ENCODE data around the gene CEBPE.

Gene CEBPE

DNA sequence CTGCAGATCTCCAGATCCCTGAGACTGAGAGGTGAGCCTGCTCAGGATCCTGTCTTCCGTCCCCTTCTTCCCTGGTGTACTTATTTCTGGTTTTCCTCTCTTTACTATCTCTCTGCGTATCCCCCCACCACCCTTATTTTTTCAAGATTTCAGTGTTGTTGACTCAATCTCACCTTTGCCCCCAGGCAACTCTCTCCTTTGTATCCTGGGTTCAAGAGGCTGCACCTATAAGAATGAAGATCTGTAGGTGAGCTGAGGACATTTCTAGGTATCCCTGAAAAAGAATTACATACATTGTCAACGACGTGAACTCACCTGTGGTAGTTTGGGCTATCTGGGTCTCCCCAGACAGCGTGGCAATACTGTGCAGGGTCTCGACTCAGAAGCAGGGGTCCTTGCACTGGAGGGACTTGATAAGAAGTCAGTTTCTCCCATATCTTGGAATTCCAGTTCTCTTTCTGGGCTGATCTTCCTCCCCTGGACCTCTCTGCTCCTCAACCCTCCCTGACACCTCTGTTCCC lies 14.9 kb downstream of the CEBPE start:
- no peak for ATAC-seq
- Mint-ChIP-seq H3K9me3 (no peaks in the 10 kb centered on the region), H3K27ac (no peak overlapping the region)

GRCh38 chr14:23103581-23103980 lies 15.5 kb downstream of the CEBPE start:
- Mint-ChIP-seq H3K27me3 (no peaks in the 10 kb centered on the region), H3K4me1 (peaks cover 7% of the 10 kb centered on the region), H3K4me3 (no peak overlapping the region), H3K36me3 (peaks cover 14% of the 10 kb centered on the region), H3K27ac (no peak overlapping the region), H3K9me3 (no peaks in the 10 kb centered on the region)
- ATAC-seq = no peak

More for the DNA sequence above, 14.9 kb downstream of the CEBPE start:
- H3K27me3 Mint-ChIP-seq = no peaks in the 10 kb centered on the region
- peaks cover 12% of the 10 kb centered on the region for H3K36me3 Mint-ChIP-seq
- no peak overlapping the region for H3K4me3 Mint-ChIP-seq
- peaks cover 7% of the 10 kb centered on the region for H3K4me1 Mint-ChIP-seq

DNA sequence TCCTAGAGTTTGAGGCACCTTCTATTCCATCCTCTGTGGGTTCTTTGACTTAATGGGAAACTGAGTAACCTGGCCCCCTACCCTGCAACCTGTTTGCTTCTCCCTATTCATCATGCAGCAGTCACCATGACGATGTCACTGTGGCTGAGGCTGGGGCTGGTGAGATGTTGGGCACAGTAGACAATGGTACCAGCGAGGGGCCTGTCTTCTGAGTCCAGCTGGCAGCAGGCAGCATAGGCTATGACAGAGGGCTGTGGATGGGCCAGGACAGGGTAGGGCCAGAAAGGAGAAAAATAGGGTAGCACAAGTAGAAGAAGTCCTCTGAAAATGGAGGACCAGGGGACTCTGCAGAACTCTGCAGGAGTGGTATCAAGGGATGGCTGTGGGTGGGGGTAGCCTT lies 16.3 kb downstream of the CEBPE start:
- Mint-ChIP-seq H3K27me3 (no peaks in the 10 kb centered on the region), H3K4me1 (peaks cover 8% of the 10 kb centered on the region), H3K27ac (no peak overlapping the region), H3K9me3 (no peaks in the 10 kb centered on the region), H3K36me3 (peaks cover 14% of the 10 kb centered on the region), H3K4me3 (no peak overlapping the region)
- ATAC-seq = no peak

DNA sequence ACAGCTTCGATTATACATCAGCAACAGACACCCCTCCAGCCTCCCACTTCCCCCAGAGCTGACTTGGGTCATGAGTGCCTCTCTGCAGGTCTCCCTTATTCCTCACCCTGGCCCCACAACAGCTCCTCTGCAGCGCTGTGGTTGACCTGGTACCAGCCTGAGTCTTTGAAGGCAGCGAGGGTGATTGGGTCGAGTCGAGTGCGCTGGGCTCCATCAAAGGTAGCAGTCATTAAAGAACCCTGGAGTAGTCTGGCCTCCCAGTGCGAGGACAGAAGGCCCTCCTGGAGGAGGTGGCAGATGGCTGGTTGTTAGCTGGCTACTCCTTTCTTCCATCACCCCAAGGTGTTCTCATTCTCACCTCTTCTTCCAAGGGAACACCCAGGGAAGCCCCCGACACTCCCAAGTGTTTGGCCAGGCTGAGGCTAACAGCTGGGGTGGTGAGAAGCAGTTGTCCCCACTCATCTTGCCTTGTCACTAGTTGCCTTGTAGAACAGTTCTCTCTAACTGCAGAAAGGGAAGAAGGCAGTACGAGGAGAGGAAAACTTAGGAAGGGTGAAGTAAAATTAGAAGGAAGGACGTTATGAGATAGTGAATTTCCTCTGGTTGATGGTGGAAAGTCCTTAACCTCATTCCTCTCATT lies 16.9 kb downstream of the CEBPE start:
- H3K27me3 Mint-ChIP-seq = no peaks in the 10 kb centered on the region
- H3K4me3 Mint-ChIP-seq = no peak overlapping the region
- no peaks in the 10 kb centered on the region for H3K9me3 Mint-ChIP-seq
- no peak overlapping the region for H3K27ac Mint-ChIP-seq
- peaks cover 21% of the 10 kb centered on the region for H3K36me3 Mint-ChIP-seq
- peaks cover 15% of the 10 kb centered on the region for H3K4me1 Mint-ChIP-seq
- no peak for ATAC-seq

- H3K4me3 Mint-ChIP-seq = no peak overlapping the region
- no peak for ATAC-seq
- H3K27ac Mint-ChIP-seq = no peak overlapping the region
- peaks cover 19% of the 10 kb centered on the region for H3K4me1 Mint-ChIP-seq
- peaks cover 23% of the 10 kb centered on the region for H3K36me3 Mint-ChIP-seq
- no peaks in the 10 kb centered on the region for H3K27me3 Mint-ChIP-seq
- no peaks in the 10 kb centered on the region for H3K9me3 Mint-ChIP-seq
Measured at GRCh38 chr14:23101213-23101970, 17.7 kb downstream of the CEBPE start.

GRCh38 chr14:23099212-23099861 lies 19.7 kb downstream of the CEBPE start:
- no peak overlapping the region for H3K27ac Mint-ChIP-seq
- ATAC-seq = no peak
- no peak overlapping the region for H3K4me3 Mint-ChIP-seq
- peaks cover 23% of the 10 kb centered on the region for H3K36me3 Mint-ChIP-seq
- H3K4me1 Mint-ChIP-seq = peaks cover 17% of the 10 kb centered on the region
- no peaks in the 10 kb centered on the region for H3K9me3 Mint-ChIP-seq
- no peaks in the 10 kb centered on the region for H3K27me3 Mint-ChIP-seq

- Mint-ChIP-seq H3K36me3 (peaks cover 23% of the 10 kb centered on the region), H3K27ac (no peak overlapping the region), H3K4me1 (peaks cover 23% of the 10 kb centered on the region), H3K4me3 (no peak overlapping the region), H3K27me3 (no peaks in the 10 kb centered on the region), H3K9me3 (no peaks in the 10 kb centered on the region)
- no peak for ATAC-seq
Measured at GRCh38 chr14:23097786-23098185, 21.3 kb downstream of the CEBPE start.

- ATAC-seq = peak; percentile 98
- Mint-ChIP-seq H3K4me1 (peaks cover 30% of the 10 kb centered on the region), H3K27ac (no peak within 1 kb of the TSS), H3K9me3 (no peaks in the 10 kb centered on the region), H3K4me3 (no peak within 1 kb of the TSS), H3K27me3 (no peaks in the 10 kb centered on the region), H3K36me3 (peaks cover 31% of the 10 kb centered on the region)
Measured at GRCh38 chr14:23095196-23096108, 23.6 kb downstream of the CEBPE start, which contains the start of gene C14orf119. Gene C14orf119 (plus strand): TSS chr14:23095505. CDS start chr14:23097659, 2,154 bp downstream.

GRCh38 chr14:23094666-23095195 lies 24.3 kb downstream of the CEBPE start, which contains the start of gene ACIN1:
Gene ACIN1 (minus strand): TSS chr14:23095136. CDS start chr14:23095112, 24 bp downstream.
- H3K4me1 Mint-ChIP-seq = peaks cover 30% of the 10 kb centered on the region
- H3K9me3 Mint-ChIP-seq = no peaks in the 10 kb centered on the region
- ATAC-seq = peak; percentile 62
- H3K27me3 Mint-ChIP-seq = no peaks in the 10 kb centered on the region
- peaks cover 32% of the 10 kb centered on the region for H3K36me3 Mint-ChIP-seq
- H3K27ac Mint-ChIP-seq = no peak within 1 kb of the TSS
- H3K4me3 Mint-ChIP-seq = no peak within 1 kb of the TSS

DNA sequence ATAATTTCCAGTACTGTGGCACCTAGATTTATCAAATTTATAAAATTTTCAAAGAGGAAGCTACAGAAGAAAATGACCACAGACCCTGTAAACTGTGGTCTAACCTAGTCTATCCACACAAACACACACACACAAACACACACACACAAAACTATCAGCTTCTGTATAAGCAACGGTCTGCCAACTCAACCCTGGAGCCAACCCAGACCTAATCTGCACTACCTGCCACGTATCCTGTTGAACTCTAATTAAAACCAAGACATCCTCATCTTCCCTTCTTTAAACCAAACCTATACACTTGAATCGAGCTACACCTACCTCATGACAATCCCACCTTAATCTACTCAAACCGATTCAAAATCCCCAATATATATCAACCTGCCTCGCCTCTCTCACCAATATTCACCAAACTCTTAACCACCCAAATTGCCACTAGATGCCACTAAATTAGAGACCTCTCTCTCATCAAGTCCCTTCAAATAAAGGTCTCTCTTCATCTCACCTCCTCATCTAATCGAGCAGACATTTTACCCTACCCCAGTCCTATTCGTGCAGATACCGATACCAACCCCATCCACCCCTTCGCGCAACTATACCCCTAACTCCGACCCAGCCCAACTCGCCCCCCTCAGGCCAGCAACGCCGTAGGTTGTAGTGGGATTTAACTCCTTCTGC lies 24.9 kb downstream of the CEBPE start:
- Mint-ChIP-seq H3K4me3 (no peak overlapping the region), H3K36me3 (peaks cover 32% of the 10 kb centered on the region)

DNA sequence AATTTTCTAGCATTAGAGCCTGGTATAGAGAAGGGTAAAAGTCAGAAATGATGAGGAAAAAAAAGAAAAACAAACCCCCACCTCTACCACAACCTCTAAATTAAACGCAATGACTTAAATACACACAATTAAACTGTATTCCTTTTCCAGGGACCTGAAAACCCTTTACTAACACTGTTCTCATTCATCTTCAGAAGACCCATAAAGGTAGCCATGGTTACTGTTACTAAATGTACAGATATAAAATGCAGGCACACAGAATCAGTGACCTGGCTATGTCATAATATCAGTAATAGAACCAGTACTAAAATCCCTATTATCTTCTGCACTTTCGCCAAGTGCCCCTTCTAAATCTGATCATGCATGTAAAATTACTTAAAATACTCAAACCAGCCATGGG lies 25.5 kb downstream of the CEBPE start:
- H3K9me3 Mint-ChIP-seq = no peaks in the 10 kb centered on the region
- peak overlapping the region; percentile 14 for H3K4me3 Mint-ChIP-seq
- no peak for ATAC-seq
- no peak overlapping the region for H3K27ac Mint-ChIP-seq
- peaks cover 30% of the 10 kb centered on the region for H3K4me1 Mint-ChIP-seq
- peaks cover 30% of the 10 kb centered on the region for H3K36me3 Mint-ChIP-seq
- H3K27me3 Mint-ChIP-seq = no peaks in the 10 kb centered on the region

More for the DNA sequence above, 24.9 kb downstream of the CEBPE start:
- Mint-ChIP-seq H3K27ac (no peak overlapping the region), H3K9me3 (no peaks in the 10 kb centered on the region), H3K4me1 (peaks cover 30% of the 10 kb centered on the region), H3K27me3 (no peaks in the 10 kb centered on the region)
- no peak for ATAC-seq

DNA sequence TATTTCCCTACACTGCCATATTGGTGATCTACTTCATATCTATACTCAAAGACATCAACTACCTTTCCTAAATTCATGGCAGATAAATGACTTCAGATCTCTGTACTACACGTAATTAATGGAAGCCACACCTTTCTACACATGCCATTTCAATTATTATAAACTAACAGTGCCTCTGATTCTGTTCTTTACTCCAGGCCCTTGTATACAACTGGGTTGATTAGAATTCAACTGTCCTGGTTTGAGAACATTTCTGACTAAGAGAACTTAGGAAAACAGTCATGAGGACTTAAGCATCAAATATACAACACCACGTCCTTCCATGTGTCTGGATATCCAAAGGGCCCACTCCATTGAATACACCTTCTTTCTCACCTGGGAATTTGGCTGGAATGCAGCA lies 26.0 kb downstream of the CEBPE start:
- no peaks in the 10 kb centered on the region for H3K27me3 Mint-ChIP-seq
- no peak overlapping the region for H3K27ac Mint-ChIP-seq
- H3K4me1 Mint-ChIP-seq = peaks cover 30% of the 10 kb centered on the region
- ATAC-seq = no peak
- H3K4me3 Mint-ChIP-seq = no peak overlapping the region
- no peaks in the 10 kb centered on the region for H3K9me3 Mint-ChIP-seq
- H3K36me3 Mint-ChIP-seq = peaks cover 33% of the 10 kb centered on the region

GRCh38 chr14:23091294-23092225 lies 27.5 kb downstream of the CEBPE start:
- H3K27me3 Mint-ChIP-seq = no peaks in the 10 kb centered on the region
- no peak overlapping the region for H3K27ac Mint-ChIP-seq
- H3K36me3 Mint-ChIP-seq = peaks cover 40% of the 10 kb centered on the region
- no peak for ATAC-seq
- no peaks in the 10 kb centered on the region for H3K9me3 Mint-ChIP-seq
- no peak overlapping the region for H3K4me3 Mint-ChIP-seq
- peaks cover 27% of the 10 kb centered on the region for H3K4me1 Mint-ChIP-seq
